Effector memory CD8-positive, alpha-beta T cell (primary cell): ENCODE data around the gene TMEM158.

Experiments used
- ATAC-seq: fragments of 150-1000 bp; cut with Tn5 transposase; replicated peaks from 2 replicates; pipeline ENCODE4 v1.10.0; 2021; ENCODE audit warnings: mild to moderate bottlenecking, moderate library complexity
- DNase-seq, 3 experiments: peaks; one replicate each; pipeline ENCODE4 v3.0.0; 2021
- H3K27ac Mint-ChIP-seq, 2 donors: one replicate each; pipeline ENCODE4 v1.8.0; 2022; ENCODE audit warnings: mild to moderate bottlenecking in 2 of 2, mixed read lengths in 2 of 2, moderate library complexity in 2 of 2
- H3K27me3 Mint-ChIP-seq, 2 donors: one replicate each; pipeline ENCODE4 v1.8.0; 2022; ENCODE audit warnings: mixed read lengths in 2 of 2
- H3K36me3 Mint-ChIP-seq: one replicate; pipeline ENCODE4 v1.8.0; 2022; ENCODE audit warnings: mild to moderate bottlenecking, moderate library complexity, mixed read lengths; ENCODE audit not compliant: insufficient read depth
- H3K4me1 Mint-ChIP-seq, 2 donors: one replicate each; pipeline ENCODE4 v1.8.0; 2022; ENCODE audit warnings: low read depth in 2 of 2, mixed read lengths in 2 of 2
- H3K4me3 Mint-ChIP-seq, 2 donors: one replicate each; pipeline ENCODE4 v1.8.0; 2022; ENCODE audit warnings: mild to moderate bottlenecking in 2 of 2, mixed read lengths in 2 of 2, moderate library complexity in 2 of 2
- H3K9me3 Mint-ChIP-seq, 2 donors: one replicate each; pipeline ENCODE4 v1.8.0; 2022; ENCODE audit warnings: mixed read lengths in 2 of 2

The TMEM158 gene

GRCh38 chr3:45224824-45225464, 1.1 kb downstream of the TMEM158 start:
- peaks cover 4% of the 10 kb centered on the region for H3K36me3 Mint-ChIP-seq
- H3K9me3 Mint-ChIP-seq, result no peaks in the 10 kb centered on the region
- peaks cover 83 to 88% of the 10 kb centered on the region in 2 donors for H3K27me3 Mint-ChIP-seq
- H3K4me1 Mint-ChIP-seq, result peaks cover 7 to 9% of the 10 kb centered on the region in 2 donors
- ATAC-seq, result peak; percentile 3
- DNase-seq, result peak in 1 of 3 experiments; percentile 3
- H3K4me3 Mint-ChIP-seq, result peak overlapping the region; percentile 82 to 87
- H3K27ac Mint-ChIP-seq, result peak overlapping the region in 1 of 2 donors; percentile 32

- no peak for DNase-seq
- Mint-ChIP-seq H3K9me3 (no peaks in the 10 kb centered on the region), H3K27me3 (peaks cover 81 to 88% of the 10 kb centered on the region in 2 donors), H3K4me1 (peaks cover 7 to 9% of the 10 kb centered on the region in 2 donors), H3K36me3 (peaks cover 4% of the 10 kb centered on the region), H3K27ac (peak overlapping the region in 1 of 2 donors; percentile 32), H3K4me3 (peak overlapping the region; percentile 82 to 87)
- ATAC-seq, result no peak
Observed at GRCh38 chr3:45223889-45224727, 2.0 kb downstream of the TMEM158 start.

GRCh38 chr3:45219694-45220093, 6.4 kb downstream of the TMEM158 start:
- H3K36me3 Mint-ChIP-seq, result peaks cover 1% of the 10 kb centered on the region
- peaks cover 5 to 6% of the 10 kb centered on the region in 2 donors for H3K4me1 Mint-ChIP-seq
- peaks cover 72 to 99% of the 10 kb centered on the region in 2 donors for H3K27me3 Mint-ChIP-seq
- H3K27ac Mint-ChIP-seq, result no peak overlapping the region
- H3K4me3 Mint-ChIP-seq, result no peak overlapping the region
- ATAC-seq, result no peak
- DNase-seq, result no peak
- H3K9me3 Mint-ChIP-seq, result no peaks in the 10 kb centered on the region

GRCh38 chr3:45218578-45219390, 7.3 kb downstream of the TMEM158 start:
- ATAC-seq, result no peak
- Mint-ChIP-seq H3K27me3 (peaks cover 63 to 90% of the 10 kb centered on the region in 2 donors), H3K4me3 (no peak overlapping the region), H3K9me3 (no peaks in the 10 kb centered on the region), H3K36me3 (no peaks in the 10 kb centered on the region), H3K27ac (no peak overlapping the region), H3K4me1 (peaks cover 0 to 2% of the 10 kb centered on the region in 2 donors)
- DNase-seq, result no peak

GRCh38 chr3:45216021-45216609, 10.0 kb downstream of the TMEM158 start:
- DNase-seq, result no peak
- no peak overlapping the region for H3K27ac Mint-ChIP-seq
- peaks cover 46 to 86% of the 10 kb centered on the region in 2 donors for H3K27me3 Mint-ChIP-seq
- no peak overlapping the region for H3K4me3 Mint-ChIP-seq
- ATAC-seq, result no peak
- H3K4me1 Mint-ChIP-seq, result peaks cover 0 to 3% of the 10 kb centered on the region in 2 donors
- H3K9me3 Mint-ChIP-seq, result no peaks in the 10 kb centered on the region
- no peaks in the 10 kb centered on the region for H3K36me3 Mint-ChIP-seq

- Mint-ChIP-seq H3K9me3 (no peaks in the 10 kb centered on the region), H3K4me1 (peaks cover 4 to 6% of the 10 kb centered on the region in 2 donors), H3K27ac (no peak overlapping the region), H3K4me3 (no peak overlapping the region), H3K27me3 (peaks cover 46 to 86% of the 10 kb centered on the region in 2 donors), H3K36me3 (no peaks in the 10 kb centered on the region)
- DNase-seq (no peak), ATAC-seq (no peak)
Observed at GRCh38 chr3:45215466-45215865, 10.6 kb downstream of the TMEM158 start.

- H3K27ac Mint-ChIP-seq, result no peak overlapping the region
- ATAC-seq (no peak), DNase-seq (no peak)
- no peak overlapping the region for H3K4me3 Mint-ChIP-seq
- H3K9me3 Mint-ChIP-seq, result no peaks in the 10 kb centered on the region
- peaks cover 5 to 7% of the 10 kb centered on the region in 2 donors for H3K4me1 Mint-ChIP-seq
- H3K27me3 Mint-ChIP-seq, result peaks cover 37 to 77% of the 10 kb centered on the region in 2 donors
- H3K36me3 Mint-ChIP-seq, result no peaks in the 10 kb centered on the region
Observed at GRCh38 chr3:45214061-45214680, 11.9 kb downstream of the TMEM158 start.

GRCh38 chr3:45212095-45212468, 14.0 kb downstream of the TMEM158 start:
- no peak overlapping the region for H3K27ac Mint-ChIP-seq
- H3K4me3 Mint-ChIP-seq, result no peak overlapping the region
- no peaks in the 10 kb centered on the region for H3K9me3 Mint-ChIP-seq
- DNase-seq, result no peak
- no peaks in the 10 kb centered on the region for H3K36me3 Mint-ChIP-seq
- ATAC-seq, result no peak
- H3K4me1 Mint-ChIP-seq, result peaks cover 5 to 9% of the 10 kb centered on the region in 2 donors
- H3K27me3 Mint-ChIP-seq, result peaks cover 35 to 72% of the 10 kb centered on the region in 2 donors

GRCh38 chr3:45211466-45212094, 14.5 kb downstream of the TMEM158 start:
- Mint-ChIP-seq H3K36me3 (peaks cover 3% of the 10 kb centered on the region), H3K4me1 (peaks cover 5 to 9% of the 10 kb centered on the region in 2 donors), H3K27ac (no peak overlapping the region), H3K27me3 (peaks cover 30 to 71% of the 10 kb centered on the region in 2 donors), H3K4me3 (no peak overlapping the region), H3K9me3 (no peaks in the 10 kb centered on the region)
- DNase-seq, result no peak
- ATAC-seq, result no peak

- H3K9me3 Mint-ChIP-seq, result no peaks in the 10 kb centered on the region
- DNase-seq (peak; percentile 66 to 73 (median 72)), ATAC-seq (peak; percentile 97)
- H3K4me3 Mint-ChIP-seq, result no peak overlapping the region
- peaks cover 25 to 60% of the 10 kb centered on the region in 2 donors for H3K27me3 Mint-ChIP-seq
- peaks cover 3% of the 10 kb centered on the region for H3K36me3 Mint-ChIP-seq
- peaks cover 5 to 9% of the 10 kb centered on the region in 2 donors for H3K4me1 Mint-ChIP-seq
- H3K27ac Mint-ChIP-seq, result no peak overlapping the region
Observed at GRCh38 chr3:45210308-45211041, 15.6 kb downstream of the TMEM158 start.

- H3K27ac Mint-ChIP-seq, result no peak overlapping the region
- H3K9me3 Mint-ChIP-seq, result no peaks in the 10 kb centered on the region
- peaks cover 30 to 59% of the 10 kb centered on the region in 2 donors for H3K27me3 Mint-ChIP-seq
- ATAC-seq (no peak), DNase-seq (no peak)
- H3K4me1 Mint-ChIP-seq, result peaks cover 5 to 9% of the 10 kb centered on the region in 2 donors
- H3K36me3 Mint-ChIP-seq, result peaks cover 3% of the 10 kb centered on the region
- H3K4me3 Mint-ChIP-seq, result no peak overlapping the region
Observed at GRCh38 chr3:45209526-45209925, 16.6 kb downstream of the TMEM158 start.

- DNase-seq (no peak), ATAC-seq (no peak)
- H3K27me3 Mint-ChIP-seq, result peaks cover 31 to 61% of the 10 kb centered on the region in 2 donors
- no peak overlapping the region for H3K4me3 Mint-ChIP-seq
- no peaks in the 10 kb centered on the region for H3K9me3 Mint-ChIP-seq
- H3K4me1 Mint-ChIP-seq, result peaks cover 5 to 9% of the 10 kb centered on the region in 2 donors
- H3K27ac Mint-ChIP-seq, result no peak overlapping the region
- H3K36me3 Mint-ChIP-seq, result peaks cover 3% of the 10 kb centered on the region
Observed at GRCh38 chr3:45208586-45208985, 17.5 kb downstream of the TMEM158 start.
